A673 (cell line): Measurements from ENCODE around the gene SLITRK4. TPM values are rescaled to one million over a fixed set of nuclear protein-coding genes. Genes with fewer than 3 reads are reported as not detected.
A peak's percentile ranks its signal among the peaks of the same experiment; 100 is the strongest.

ENCODE experiments used
- BruUV-seq: library from RNA; stranded (reverse); fragments of 400-500 nt; replicated peaks from 2 replicates; lab custom pipeline; 2021; lab: Mats Ljungman, UMichigan
- CTCF ChIA-PET: fragments of 300-600 bp; sonication (Branson Sonifier 250); formaldehyde crosslinking; loops from one replicate; lab custom pipeline; 2022; ENCODE audit warnings: antibody characterized with exemption; lab: Charles Lee
- POLR2A ChIA-PET: fragments of 300-600 bp; sonication (Branson Sonifier 250); formaldehyde crosslinking; loops from one replicate; lab custom pipeline; 2022; ENCODE audit warnings: antibody characterized with exemption; ENCODE audit not compliant: low non-redundant PET; lab: Charles Lee
- DNase-seq: peaks from one replicate; pipeline ENCODE4 v3.0.0-alpha.2; 2015; ENCODE audit warnings: low spot score
- H3K27ac ChIP-seq: fragments of 200-600 bp; sonication (generic); 2 replicates; pipeline ENCODE4 v1.5.1; 2016; ENCODE audit warnings: mixed run types, low read depth, mild to moderate bottlenecking, mixed read lengths, antibody characterized with exemption, low read length; ENCODE audit not compliant: poor library complexity, severe bottlenecking
- H3K27me3 ChIP-seq: fragments of 200-600 bp; sonication (generic); replicated peaks from 2 replicates; pipeline ENCODE4 v1.6.1; 2017; ENCODE audit warnings: mixed run types, low read depth, mild to moderate bottlenecking, mixed read lengths, antibody characterized with exemption, low read length; ENCODE audit not compliant: insufficient read depth, poor library complexity
- H3K36me3 ChIP-seq: fragments of 200-600 bp; sonication (generic); 2 replicates; pipeline ENCODE4 v1.6.1; 2016; ENCODE audit warnings: mixed run types, mild to moderate bottlenecking, mixed read lengths, antibody characterized with exemption, low read length; ENCODE audit not compliant: insufficient read depth, poor library complexity, severe bottlenecking
- H3K4me1 ChIP-seq: fragments of 200-600 bp; sonication (generic); 2 replicates; pipeline ENCODE4 v1.6.1; 2017; ENCODE audit warnings: mixed run types, mild to moderate bottlenecking, mixed read lengths, antibody characterized with exemption, low read length; ENCODE audit not compliant: insufficient read depth, poor library complexity, severe bottlenecking
- H3K4me3 ChIP-seq: fragments of 200-600 bp; sonication (generic); 2 replicates; pipeline ENCODE4 v1.5.1; 2016; ENCODE audit warnings: low read depth, mixed run types, mild to moderate bottlenecking, mixed read lengths, low read length; ENCODE audit not compliant: poor library complexity, severe bottlenecking
- H3K9me3 ChIP-seq: fragments of 200-600 bp; sonication (generic); 2 replicates; pipeline ENCODE4 v1.6.1; 2016; ENCODE audit warnings: mixed run types, low read depth, mild to moderate bottlenecking, mixed read lengths, antibody characterized with exemption, low read length; ENCODE audit not compliant: poor library complexity, severe bottlenecking
- EZH2 ChIP-seq: fragments of 200-600 bp; sonication (generic); IDR thresholded peaks from 2 replicates; pipeline ENCODE4 v1.6.1; 2017; ENCODE audit warnings: borderline replicate concordance, low read depth, mild to moderate bottlenecking, mixed read lengths, antibody characterized with exemption, low read length; ENCODE audit not compliant: poor library complexity, severe bottlenecking
- intact Hi-C: fragments of 100-400 bp; cut with micrococcal nuclease; formaldehyde crosslinking; loops from one replicate; pipeline ENCODE4 v1.10.0; 2022; ENCODE audit not compliant: unreplicated experiment
- total RNA-seq: library from RNA; stranded (reverse); gene quantifications from 2 replicates; pipeline ENCODE4 v1.2.3, GENCODE V29; 2021
- TF ChIP-seq, protein P1 (sequence below): fragments of 300-800, 200-600 bp; sonication (generic); conservative IDR thresholded peaks from 2 replicates; pipeline ENCODE4 v1.5.1; 2017; ENCODE audit warnings: low read depth, mild to moderate bottlenecking, antibody characterized with exemption, low read length, moderate library complexity, mixed read lengths

SLITRK4 gene
- total RNA-seq, 1 experiment from 2014 or later: not detected

DNA sequence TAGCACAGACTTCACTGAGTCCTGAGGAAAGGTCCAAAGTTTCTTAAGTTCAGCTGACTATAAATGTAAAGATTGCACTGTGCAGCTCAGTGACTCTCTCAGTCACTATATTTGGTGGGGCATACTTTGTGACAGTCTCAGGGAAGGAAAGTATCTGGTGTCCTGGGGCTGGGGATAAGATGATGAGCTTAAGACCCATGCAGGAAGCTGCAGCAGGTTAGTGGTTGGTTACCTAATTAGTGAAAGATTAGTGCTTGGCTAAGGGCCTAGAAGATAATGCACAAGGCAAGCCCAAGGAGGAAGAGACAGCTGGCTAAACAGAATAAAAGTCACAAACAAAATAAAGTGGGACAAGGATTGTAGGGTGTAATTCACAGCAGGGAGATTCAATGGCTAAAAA, 25.4 kb upstream of the SLITRK4 start:
- Histone ChIP-seq H3K27me3 (peaks cover 3% of the 10 kb centered on the region), H3K4me3 (no peak overlapping the region), H3K9me3 (no peaks in the 10 kb centered on the region), H3K36me3 (no peaks in the 10 kb centered on the region), H3K27ac (no peak overlapping the region), H3K4me1 (no peaks in the 10 kb centered on the region)
- no peak for DNase-seq
- TF ChIP-seq EZH2: no peak
- ChIA-PET CTCF (no interaction called here), POLR2A (no interaction called here)
- BruUV-seq: no TSS peak
- intact Hi-C loops: no loop called here

DNA sequence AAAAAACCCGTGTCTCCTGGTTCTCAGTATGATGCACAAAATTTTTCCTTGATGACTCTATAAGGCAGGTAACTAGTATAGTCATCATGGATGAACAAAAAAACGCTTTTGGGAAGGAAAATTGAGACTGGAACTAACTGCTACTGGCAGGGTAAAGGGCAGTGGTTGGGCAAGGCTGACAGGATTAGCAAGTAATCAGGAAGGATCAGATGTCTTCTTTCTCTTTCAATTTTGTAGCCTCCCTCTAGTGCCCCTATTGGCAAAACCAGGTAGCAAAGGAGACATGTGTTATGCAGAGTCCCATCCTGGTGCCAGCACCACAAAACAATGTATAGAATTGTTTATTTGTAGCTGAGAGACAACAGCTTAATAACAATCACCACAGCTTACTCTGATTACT, 12.8 kb upstream of the SLITRK4 start:
- Histone ChIP-seq H3K36me3 (no peaks in the 10 kb centered on the region), H3K27me3 (no peaks in the 10 kb centered on the region), H3K4me3 (no peak overlapping the region), H3K9me3 (no peaks in the 10 kb centered on the region), H3K4me1 (no peaks in the 10 kb centered on the region), H3K27ac (no peak overlapping the region)
- CTCF ChIA-PET: no interaction called here
- DNase-seq: peak; percentile 29
- POLR2A ChIA-PET: no interaction called here
- intact Hi-C loops: no loop called here
- BruUV-seq: no TSS peak
- TF ChIP-seq, protein P1, sequence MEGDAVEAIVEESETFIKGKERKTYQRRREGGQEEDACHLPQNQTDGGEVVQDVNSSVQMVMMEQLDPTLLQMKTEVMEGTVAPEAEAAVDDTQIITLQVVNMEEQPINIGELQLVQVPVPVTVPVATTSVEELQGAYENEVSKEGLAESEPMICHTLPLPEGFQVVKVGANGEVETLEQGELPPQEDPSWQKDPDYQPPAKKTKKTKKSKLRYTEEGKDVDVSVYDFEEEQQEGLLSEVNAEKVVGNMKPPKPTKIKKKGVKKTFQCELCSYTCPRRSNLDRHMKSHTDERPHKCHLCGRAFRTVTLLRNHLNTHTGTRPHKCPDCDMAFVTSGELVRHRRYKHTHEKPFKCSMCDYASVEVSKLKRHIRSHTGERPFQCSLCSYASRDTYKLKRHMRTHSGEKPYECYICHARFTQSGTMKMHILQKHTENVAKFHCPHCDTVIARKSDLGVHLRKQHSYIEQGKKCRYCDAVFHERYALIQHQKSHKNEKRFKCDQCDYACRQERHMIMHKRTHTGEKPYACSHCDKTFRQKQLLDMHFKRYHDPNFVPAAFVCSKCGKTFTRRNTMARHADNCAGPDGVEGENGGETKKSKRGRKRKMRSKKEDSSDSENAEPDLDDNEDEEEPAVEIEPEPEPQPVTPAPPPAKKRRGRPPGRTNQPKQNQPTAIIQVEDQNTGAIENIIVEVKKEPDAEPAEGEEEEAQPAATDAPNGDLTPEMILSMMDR: peak; percentile 15; the same call in 1 of the 2 replicates
- no peak for TF ChIP-seq EZH2

DNA sequence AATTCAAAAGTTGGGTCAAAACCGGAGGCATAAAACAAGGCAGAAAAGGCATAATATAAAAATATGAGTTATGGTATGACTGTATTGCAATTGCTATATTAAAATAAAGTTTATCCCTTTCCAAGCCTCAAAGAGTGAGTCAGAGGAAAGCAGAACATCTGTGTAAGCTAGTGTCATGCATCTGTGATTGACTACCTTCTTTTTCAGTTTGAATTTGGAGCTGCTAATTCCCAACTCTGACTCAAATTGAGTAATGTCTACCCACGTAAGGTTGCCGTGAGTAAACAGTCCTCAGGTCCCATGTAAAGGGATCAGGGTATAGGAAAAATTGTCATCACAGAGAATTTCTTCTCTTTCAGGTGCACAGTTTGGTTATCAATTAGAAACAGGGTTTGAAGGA, 6.5 kb upstream of the SLITRK4 start:
- Histone ChIP-seq H3K36me3 (no peaks in the 10 kb centered on the region), H3K27ac (no peak overlapping the region), H3K27me3 (no peaks in the 10 kb centered on the region), H3K4me1 (no peaks in the 10 kb centered on the region), H3K4me3 (no peak overlapping the region), H3K9me3 (no peaks in the 10 kb centered on the region)
- TF ChIP-seq, protein P1: no peak
- TF ChIP-seq EZH2: no peak
- ChIA-PET POLR2A (no interaction called here), CTCF (no interaction called here)
- no peak for DNase-seq
- no TSS peak for BruUV-seq
- intact Hi-C loops: no loop called here

DNA sequence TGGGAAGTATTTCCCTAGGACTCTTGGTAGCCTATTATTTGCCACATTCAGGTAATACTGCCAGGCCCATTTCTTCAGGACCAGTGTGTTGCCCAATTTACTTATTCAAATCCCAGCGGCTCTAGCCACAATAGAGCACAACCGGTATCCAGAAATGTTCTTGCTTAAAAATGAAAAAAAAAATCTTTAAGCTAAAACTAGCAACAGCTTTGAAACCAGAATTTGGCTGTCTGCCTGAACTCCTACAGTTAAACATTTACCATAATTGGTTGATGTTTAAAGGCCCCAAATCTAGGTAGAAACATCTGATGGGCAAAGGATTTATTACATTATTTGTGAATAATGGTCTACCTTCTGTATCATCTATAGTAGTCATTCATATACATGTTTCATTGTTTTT, 930 bp upstream of the SLITRK4 start:
- ChIA-PET CTCF (no interaction called here), POLR2A (no interaction called here)
- TF ChIP-seq EZH2: no peak
- TF ChIP-seq, protein P1: no peak
- no TSS peak for BruUV-seq
- Histone ChIP-seq H3K4me3 (no peak overlapping the region), H3K36me3 (no peaks in the 10 kb centered on the region), H3K27me3 (peaks cover 14% of the 10 kb centered on the region), H3K4me1 (no peaks in the 10 kb centered on the region), H3K27ac (no peak overlapping the region), H3K9me3 (no peaks in the 10 kb centered on the region)
- DNase-seq: no peak
- intact Hi-C loops: no loop called here
